Retinal pigment epithelial cell (primary cell): ENCODE measurements around the gene CLTC.

Experiments used
- DNase-seq: peaks from one replicate; pipeline ENCODE4 v3.0.0-alpha.2; 2010; ENCODE audit warnings: low read depth
- H3K4me3 ChIP-seq: 2 replicates; pipeline ENCODE4 v1.5.1; 2011; ENCODE audit warnings: mild to moderate bottlenecking, low read length, control low read depth, moderate library complexity
- CTCF ChIP-seq: conservative IDR thresholded peaks from 2 replicates; pipeline ENCODE4 v1.5.1; 2011; ENCODE audit warnings: low read depth, low read length, control low read depth, inconsistent platforms

Gene CLTC

GRCh38 chr17:59678918-59679317 lies 59.2 kb downstream of the CLTC start:
- H3K4me3 ChIP-seq, result no peak overlapping the region
- no peak for TF ChIP-seq CTCF
- DNase-seq, result no peak

- H3K4me3 ChIP-seq, result no peak overlapping the region
- no peak for TF ChIP-seq CTCF
- no peak for DNase-seq
Observed at GRCh38 chr17:59680314-59680713, 60.6 kb downstream of the CLTC start.

DNA sequence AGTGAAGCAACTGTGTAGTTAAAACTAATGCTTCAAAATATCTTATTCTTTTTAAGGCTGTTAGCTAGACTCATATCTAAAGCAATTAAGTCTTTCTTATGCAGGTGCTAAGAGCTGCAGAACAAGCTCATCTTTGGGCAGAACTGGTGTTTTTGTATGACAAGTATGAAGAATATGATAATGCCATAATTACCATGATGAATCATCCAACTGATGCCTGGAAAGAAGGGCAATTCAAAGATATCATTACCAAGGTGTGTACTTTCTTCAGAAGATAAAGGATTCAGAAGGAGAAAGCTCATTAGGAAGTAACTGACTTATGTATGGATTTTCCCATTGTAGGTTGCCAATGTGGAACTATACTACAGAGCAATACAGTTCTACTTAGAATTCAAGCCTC lies 63.6 kb downstream of the CLTC start:
- no peak overlapping the region for H3K4me3 ChIP-seq
- DNase-seq, result no peak
- no peak for TF ChIP-seq CTCF

DNA sequence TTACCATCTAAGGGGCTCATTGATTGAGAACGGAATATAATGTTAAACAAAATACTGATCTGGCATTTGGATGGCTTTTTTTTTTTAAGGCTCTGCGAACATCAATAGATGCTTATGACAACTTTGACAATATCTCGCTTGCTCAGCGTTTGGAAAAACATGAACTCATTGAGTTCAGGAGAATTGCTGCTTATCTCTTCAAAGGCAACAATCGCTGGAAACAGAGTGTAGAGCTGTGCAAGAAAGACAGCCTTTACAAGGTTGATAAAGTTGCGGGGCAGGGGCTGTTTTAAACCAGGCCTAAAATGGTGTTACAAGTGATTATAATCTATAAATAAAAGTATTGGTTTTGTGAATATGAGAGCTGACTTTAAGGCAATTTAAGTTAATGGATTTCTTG lies 65.3 kb downstream of the CLTC start:
- DNase-seq, result no peak
- no peak overlapping the region for H3K4me3 ChIP-seq
- TF ChIP-seq CTCF, result no peak

DNA sequence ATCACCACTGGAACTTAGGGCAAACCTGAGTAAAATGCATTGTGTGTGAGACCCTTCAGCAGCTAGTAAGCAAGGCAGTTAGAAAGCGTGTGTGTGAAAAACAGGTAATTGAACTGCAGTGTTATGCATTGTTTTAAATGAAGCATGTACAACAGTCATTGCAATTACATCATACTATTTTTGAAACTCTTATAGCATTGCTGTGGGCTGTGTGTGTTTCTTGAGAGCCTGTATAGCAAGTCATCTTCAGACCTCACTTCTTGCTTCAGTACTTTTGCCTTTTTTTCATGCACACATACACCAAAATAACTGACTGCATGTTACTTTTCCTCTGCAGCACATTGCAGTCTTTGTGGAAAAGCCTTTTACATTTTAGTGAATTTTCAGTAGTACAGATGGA lies 68.3 kb downstream of the CLTC start:
- no peak for DNase-seq
- TF ChIP-seq CTCF, result no peak
- no peak overlapping the region for H3K4me3 ChIP-seq

DNA sequence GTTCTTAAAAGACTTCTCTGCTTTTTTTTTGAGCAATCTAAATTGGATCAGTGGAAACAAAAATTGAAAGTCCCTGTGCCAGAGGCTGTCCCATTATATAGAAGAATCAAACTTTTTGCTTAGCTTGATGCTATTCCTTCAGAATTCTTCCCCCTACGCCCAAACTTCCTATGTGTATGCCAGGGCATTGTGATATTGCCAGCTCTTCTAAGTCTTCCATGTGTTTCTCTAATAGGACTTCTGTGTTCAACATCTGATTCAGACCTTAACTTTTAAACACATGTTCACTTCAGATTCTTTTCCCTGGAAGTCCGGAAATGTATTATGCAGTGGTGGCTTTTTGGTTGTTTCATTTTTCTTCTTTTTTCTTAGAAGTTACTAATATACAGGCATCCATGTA lies 68.8 kb downstream of the CLTC start:
- DNase-seq, result no peak
- no peak for TF ChIP-seq CTCF
- H3K4me3 ChIP-seq, result no peak overlapping the region

DNA sequence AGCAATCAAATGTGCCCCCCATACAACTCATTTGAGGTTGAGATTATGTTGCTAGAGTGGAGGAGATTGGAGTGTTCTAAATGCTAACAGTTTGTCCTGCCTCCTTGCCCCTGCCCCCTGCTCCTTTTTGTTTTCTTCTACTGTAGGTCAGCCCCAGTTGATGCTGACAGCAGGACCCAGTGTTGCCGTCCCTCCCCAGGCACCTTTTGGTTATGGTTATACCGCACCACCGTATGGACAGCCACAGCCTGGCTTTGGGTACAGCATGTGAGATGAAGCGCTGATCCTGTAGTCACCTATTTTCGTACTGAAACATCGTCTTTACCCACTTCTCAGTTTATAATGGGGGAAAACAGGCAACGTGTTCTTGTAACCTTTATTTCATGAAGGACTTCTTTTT lies 73.9 kb downstream of the CLTC start:
- TF ChIP-seq CTCF, result no peak
- DNase-seq, result no peak
- no peak overlapping the region for H3K4me3 ChIP-seq
